Lower lobe of right lung (tissue), 2 donors: Measurements from ENCODE around the gene SNTG2. TPM values are rescaled to one million over a fixed set of nuclear protein-coding genes. Genes with fewer than 3 reads are reported as not detected.

Experiments
- ATAC-seq, 2 donors: fragments of 200-7000 bp; cut with Tn5 transposase; one replicate each; pipeline ENCODE4 v1.9.1; 2020 to 2022; ENCODE audit warnings: mild to moderate bottlenecking in 2 of 2, moderate library complexity in 2 of 2
- DNase-seq: peaks from one replicate; pipeline ENCODE4 v3.0.0-alpha.2; 2020
- H3K27ac ChIP-seq: fragments of 200-600 bp; one replicate; pipeline ENCODE4 v1.8.0; 2022
- H3K27me3 ChIP-seq: fragments of 200-600 bp; one replicate; pipeline ENCODE4 v1.8.0; 2022; ENCODE audit warnings: low read depth
- H3K36me3 ChIP-seq: fragments of 200-600 bp; one replicate; pipeline ENCODE4 v1.8.0; 2022; ENCODE audit warnings: mild to moderate bottlenecking
- H3K4me1 ChIP-seq: fragments of 200-600 bp; one replicate; pipeline ENCODE4 v1.8.0; 2022
- H3K4me3 ChIP-seq: fragments of 200-600 bp; one replicate; pipeline ENCODE4 v1.8.0; 2022; ENCODE audit warnings: mild to moderate bottlenecking
- H3K9me3 ChIP-seq: fragments of 200-600 bp; one replicate; pipeline ENCODE4 v1.8.0; 2022
- CTCF ChIP-seq: fragments of 200-600 bp; IDR thresholded peaks from one replicate; pipeline ENCODE4 v1.8.0; 2022; ENCODE audit warnings: antibody characterized with exemption, mild to moderate bottlenecking
- intact Hi-C: fragments of 100-400 bp; cut with DNase I; formaldehyde crosslinking; loops from one replicate; pipeline ENCODE4 v1.11.0; 2022
- total RNA-seq: library from RNA; stranded (reverse); fragmentation: NEBNext Ultra II Directional; extraction: Animal tissue kit (Norgen Biotek cat#: 25700); gene quantifications from one replicate; pipeline ENCODE4 v1.2.1, GENCODE V29; 2021
- donor health status: DM: no; HTN: yes; CAD: no; lungs with severe emphysema.

The SNTG2 gene
- total RNA-seq, 1 donor from 2014 or later: 1.4 TPM

- Histone ChIP-seq H3K27ac (no peak overlapping the region), H3K4me1 (no peaks in the 10 kb centered on the region), H3K9me3 (no peaks in the 10 kb centered on the region), H3K27me3 (no peaks in the 10 kb centered on the region), H3K36me3 (no peaks in the 10 kb centered on the region), H3K4me3 (no peak overlapping the region)
- TF ChIP-seq CTCF: no peak
- intact Hi-C loops: no loop called here
- DNase-seq (no peak), ATAC-seq (no peak)
Measured at GRCh38 chr2:1398191-1398590, 447.5 kb downstream of the SNTG2 start.

GRCh38 chr2:1400943-1401735, 450.5 kb downstream of the SNTG2 start:
- TF ChIP-seq CTCF: no peak
- no peaks in the 10 kb centered on the region for H3K9me3 ChIP-seq
- H3K4me3 ChIP-seq: no peak overlapping the region
- ATAC-seq (no peak), DNase-seq (no peak)
- H3K4me1 ChIP-seq: no peaks in the 10 kb centered on the region
- intact Hi-C loops: no loop called here
- no peaks in the 10 kb centered on the region for H3K36me3 ChIP-seq
- H3K27me3 ChIP-seq: no peaks in the 10 kb centered on the region
- H3K27ac ChIP-seq: no peak overlapping the region

GRCh38 chr2:1402064-1402463, 451.4 kb downstream of the SNTG2 start:
- Histone ChIP-seq H3K27me3 (no peaks in the 10 kb centered on the region), H3K27ac (no peak overlapping the region), H3K9me3 (no peaks in the 10 kb centered on the region), H3K4me3 (no peak overlapping the region), H3K36me3 (no peaks in the 10 kb centered on the region), H3K4me1 (no peaks in the 10 kb centered on the region)
- ATAC-seq (no peak), DNase-seq (no peak)
- intact Hi-C loops: no loop called here
- TF ChIP-seq CTCF: no peak

- no peak for DNase-seq
- Histone ChIP-seq H3K4me3 (no peak overlapping the region), H3K36me3 (no peaks in the 10 kb centered on the region), H3K4me1 (no peaks in the 10 kb centered on the region), H3K27me3 (no peaks in the 10 kb centered on the region), H3K27ac (no peak overlapping the region), H3K9me3 (no peaks in the 10 kb centered on the region)
- no peak for ATAC-seq
- intact Hi-C loops: no loop called here
- no peak for TF ChIP-seq CTCF
Measured at GRCh38 chr2:1403565-1403964, 452.9 kb downstream of the SNTG2 start.

GRCh38 chr2:1405124-1405523, 454.5 kb downstream of the SNTG2 start:
- no peaks in the 10 kb centered on the region for H3K27me3 ChIP-seq
- no peak overlapping the region for H3K27ac ChIP-seq
- H3K4me3 ChIP-seq: no peak overlapping the region
- intact Hi-C loops: no loop called here
- DNase-seq (no peak), ATAC-seq (no peak)
- H3K9me3 ChIP-seq: no peaks in the 10 kb centered on the region
- no peak for TF ChIP-seq CTCF
- no peaks in the 10 kb centered on the region for H3K36me3 ChIP-seq
- H3K4me1 ChIP-seq: no peaks in the 10 kb centered on the region
